Vagina (tissue), 2 donors: ENCODE results near the gene FN1. TPM values are rescaled to one million over a fixed set of nuclear protein-coding genes. Genes with fewer than 3 reads are reported as not detected.

ENCODE experiments used
- DNase-seq, 2 donors: peaks; one replicate each; pipeline ENCODE4 v3.0.0-alpha.2; 2017; ENCODE audit errors: extremely low spot score in 2 of 2
- H3K27ac ChIP-seq: fragments of 200-600 bp; sonication (generic); one replicate; pipeline ENCODE4 v1.5.1; 2019
- H3K27me3 ChIP-seq: fragments of 200-600 bp; sonication (generic); one replicate; pipeline ENCODE4 v1.5.1; 2019
- H3K36me3 ChIP-seq, 2 donors: fragments of 200-600 bp; sonication (generic); one replicate each; pipeline ENCODE4 v1.5.1; 2017 to 2019
- H3K4me1 ChIP-seq: fragments of 200-600 bp; sonication (generic); one replicate; pipeline ENCODE4 v1.5.1; 2019
- H3K4me3 ChIP-seq, 2 donors: fragments of 200-600 bp; sonication (generic); 1 replicate in 1 of 2; 2 replicates in 1 of 2; pipeline ENCODE4 v1.5.1; 2016 to 2019
- H3K9me3 ChIP-seq: fragments of 200-600 bp; sonication (generic); one replicate; pipeline ENCODE4 v1.5.1; 2019
- POLR2A ChIP-seq, 2 donors: fragments of 450-650 bp; IDR thresholded peaks; one replicate each; pipeline ENCODE4 v1.6.1; 2017; ENCODE audit warnings: antibody characterized with exemption in 2 of 2, mild to moderate bottlenecking in 2 of 2, moderate library complexity in 2 of 2
- POLR2AphosphoS5 ChIP-seq, 2 donors: sonication (generic); formaldehyde crosslinking; IDR thresholded peaks; one replicate each; pipeline ENCODE4 v1.9.0; 2017; ENCODE audit warnings: antibody characterized with exemption in 2 of 2, mild to moderate bottlenecking in 2 of 2, low read depth in 1 of 2; ENCODE audit not compliant: insufficient read depth in 1 of 2
- intact Hi-C: fragments of 100-400 bp; cut with DNase I; formaldehyde crosslinking; loops from one replicate; pipeline ENCODE4 v1.15.1; 2023
- total RNA-seq: library from RNA; depleted of rRNA; stranded (reverse); fragments of >200 nt; gene quantifications from one replicate; pipeline ENCODE4 v1.2.3, GENCODE V29; 2016
- TF ChIP-seq, protein P1 (sequence below), 3 experiments: fragments of 450-650 bp in 2 of 3; fragments of 200-600 bp in 1 of 3; sonication (generic) in 1 of 3; IDR thresholded peaks; one replicate each; pipeline ENCODE4 v1.5.1; 2017 to 2019; ENCODE audit warnings: antibody characterized with exemption in 3 of 3, mild to moderate bottlenecking in 2 of 3, moderate library complexity in 2 of 3

The FN1 gene
- total RNA-seq, 1 donor from 2014 or later, result 292 TPM

GRCh38 chr2:215374002-215374401, 61.9 kb downstream of the FN1 start:
- Histone ChIP-seq H3K4me1 (no peaks in the 10 kb centered on the region), H3K27ac (no peak overlapping the region), H3K9me3 (no peaks in the 10 kb centered on the region), H3K27me3 (no peaks in the 10 kb centered on the region), H3K4me3 (no peak overlapping the region), H3K36me3 (peaks cover 5 to 51% of the 10 kb centered on the region in 2 donors)
- intact Hi-C loops, result no loop called here
- DNase-seq, result no peak
- TF ChIP-seq POLR2A (IDR thresholded peaks at IDR 0.05), result no peak
- TF ChIP-seq, protein P1, sequence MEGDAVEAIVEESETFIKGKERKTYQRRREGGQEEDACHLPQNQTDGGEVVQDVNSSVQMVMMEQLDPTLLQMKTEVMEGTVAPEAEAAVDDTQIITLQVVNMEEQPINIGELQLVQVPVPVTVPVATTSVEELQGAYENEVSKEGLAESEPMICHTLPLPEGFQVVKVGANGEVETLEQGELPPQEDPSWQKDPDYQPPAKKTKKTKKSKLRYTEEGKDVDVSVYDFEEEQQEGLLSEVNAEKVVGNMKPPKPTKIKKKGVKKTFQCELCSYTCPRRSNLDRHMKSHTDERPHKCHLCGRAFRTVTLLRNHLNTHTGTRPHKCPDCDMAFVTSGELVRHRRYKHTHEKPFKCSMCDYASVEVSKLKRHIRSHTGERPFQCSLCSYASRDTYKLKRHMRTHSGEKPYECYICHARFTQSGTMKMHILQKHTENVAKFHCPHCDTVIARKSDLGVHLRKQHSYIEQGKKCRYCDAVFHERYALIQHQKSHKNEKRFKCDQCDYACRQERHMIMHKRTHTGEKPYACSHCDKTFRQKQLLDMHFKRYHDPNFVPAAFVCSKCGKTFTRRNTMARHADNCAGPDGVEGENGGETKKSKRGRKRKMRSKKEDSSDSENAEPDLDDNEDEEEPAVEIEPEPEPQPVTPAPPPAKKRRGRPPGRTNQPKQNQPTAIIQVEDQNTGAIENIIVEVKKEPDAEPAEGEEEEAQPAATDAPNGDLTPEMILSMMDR (IDR thresholded peaks at IDR 0.05), result no peak
- no peak for TF ChIP-seq POLR2AphosphoS5 (IDR thresholded peaks at IDR 0.05; ENCODE audit: insufficient read depth in 1 of 2, low read depth in 1 of 2)

GRCh38 chr2:215372968-215373649, 62.8 kb downstream of the FN1 start:
- Histone ChIP-seq H3K4me1 (no peaks in the 10 kb centered on the region), H3K36me3 (peaks cover 5 to 47% of the 10 kb centered on the region in 2 donors), H3K9me3 (no peaks in the 10 kb centered on the region), H3K4me3 (no peak overlapping the region), H3K27me3 (no peaks in the 10 kb centered on the region), H3K27ac (no peak overlapping the region)
- DNase-seq, result no peak
- TF ChIP-seq, protein P1 (IDR thresholded peaks at IDR 0.05), result no peak
- TF ChIP-seq POLR2AphosphoS5 (IDR thresholded peaks at IDR 0.05; ENCODE audit: insufficient read depth in 1 of 2, low read depth in 1 of 2), result no peak
- no peak for TF ChIP-seq POLR2A (IDR thresholded peaks at IDR 0.05)
- intact Hi-C loops, result no loop called here

DNA sequence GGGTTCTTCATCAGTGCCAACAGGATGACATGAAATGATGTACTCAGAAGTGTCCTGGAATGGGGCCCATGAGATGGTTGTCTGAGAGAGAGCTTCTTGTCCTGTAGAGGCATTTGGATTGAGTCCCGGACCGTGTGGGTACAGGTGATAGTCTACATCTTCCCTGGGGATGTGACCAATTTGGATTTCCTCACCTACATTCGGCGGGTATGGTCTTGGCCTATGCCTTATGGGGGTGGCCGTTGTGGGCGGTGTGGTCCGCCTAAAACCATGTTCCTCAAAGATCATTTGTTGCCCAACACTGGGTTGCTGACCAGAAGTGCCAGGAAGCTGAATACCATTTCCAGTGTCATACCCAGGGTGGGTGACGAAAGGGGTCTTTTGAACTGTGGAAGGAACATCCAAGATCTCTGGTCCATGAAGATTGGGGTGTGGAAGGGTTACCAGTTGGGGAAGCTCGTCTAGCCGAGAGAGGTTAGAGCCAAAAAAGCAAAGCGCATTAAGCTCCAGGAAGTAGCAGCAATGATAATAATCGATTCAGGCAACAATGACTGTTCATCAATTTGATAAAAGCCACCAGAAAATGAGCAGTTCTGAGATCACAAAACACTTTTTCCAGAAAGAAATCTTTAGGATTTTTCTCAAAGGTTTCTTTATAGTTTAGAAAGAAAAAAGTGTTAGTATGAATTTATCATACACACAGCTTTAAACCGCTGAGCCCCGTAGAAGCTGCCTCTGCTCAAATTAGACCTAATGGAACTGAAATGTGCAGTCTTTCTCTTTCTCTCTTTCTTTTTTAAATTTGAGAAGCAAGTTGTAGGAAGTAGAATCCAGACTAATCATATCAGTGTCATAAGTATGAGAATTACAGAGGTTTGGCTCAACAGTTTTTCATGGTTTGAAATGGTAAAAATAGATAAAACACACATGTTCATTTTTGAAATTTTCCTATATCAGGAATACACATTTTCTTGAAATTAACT, 63.7 kb downstream of the FN1 start:
- H3K4me3 ChIP-seq, result no peak overlapping the region
- no peak for DNase-seq
- no peaks in the 10 kb centered on the region for H3K4me1 ChIP-seq
- intact Hi-C loops, result no loop called here
- H3K9me3 ChIP-seq, result no peaks in the 10 kb centered on the region
- TF ChIP-seq POLR2A (IDR thresholded peaks at IDR 0.05) (no peak), POLR2AphosphoS5 (IDR thresholded peaks at IDR 0.05; ENCODE audit: insufficient read depth in 1 of 2, low read depth in 1 of 2) (no peak)
- TF ChIP-seq, protein P1 (IDR thresholded peaks at IDR 0.05), result no peak
- H3K27me3 ChIP-seq, result no peaks in the 10 kb centered on the region
- peaks cover 5 to 46% of the 10 kb centered on the region in 2 donors for H3K36me3 ChIP-seq
- no peak overlapping the region for H3K27ac ChIP-seq

- TF ChIP-seq POLR2AphosphoS5 (IDR thresholded peaks at IDR 0.05; ENCODE audit: insufficient read depth in 1 of 2, low read depth in 1 of 2) (no peak), POLR2A (IDR thresholded peaks at IDR 0.05) (no peak)
- TF ChIP-seq, protein P1 (IDR thresholded peaks at IDR 0.05), result no peak
- Histone ChIP-seq H3K27me3 (no peaks in the 10 kb centered on the region), H3K9me3 (no peaks in the 10 kb centered on the region), H3K4me1 (no peaks in the 10 kb centered on the region), H3K36me3 (peaks cover 0 to 34% of the 10 kb centered on the region in 2 donors), H3K27ac (no peak overlapping the region), H3K4me3 (no peak overlapping the region)
- intact Hi-C loops, result no loop called here
- no peak for DNase-seq
These were observed 65.5 kb downstream of the FN1 start for GRCh38 chr2:215370112-215370965.
